Measurements from ENCODE around the gene C5orf15. TPM values are rescaled to one million over a fixed set of nuclear protein-coding genes. Genes with fewer than 3 reads are reported as not detected.

Gene C5orf15
- polyA plus RNA-seq, 1 of the 3 experiments (the other 2 are of a cell fraction), result 81.0 TPM

DNA sequence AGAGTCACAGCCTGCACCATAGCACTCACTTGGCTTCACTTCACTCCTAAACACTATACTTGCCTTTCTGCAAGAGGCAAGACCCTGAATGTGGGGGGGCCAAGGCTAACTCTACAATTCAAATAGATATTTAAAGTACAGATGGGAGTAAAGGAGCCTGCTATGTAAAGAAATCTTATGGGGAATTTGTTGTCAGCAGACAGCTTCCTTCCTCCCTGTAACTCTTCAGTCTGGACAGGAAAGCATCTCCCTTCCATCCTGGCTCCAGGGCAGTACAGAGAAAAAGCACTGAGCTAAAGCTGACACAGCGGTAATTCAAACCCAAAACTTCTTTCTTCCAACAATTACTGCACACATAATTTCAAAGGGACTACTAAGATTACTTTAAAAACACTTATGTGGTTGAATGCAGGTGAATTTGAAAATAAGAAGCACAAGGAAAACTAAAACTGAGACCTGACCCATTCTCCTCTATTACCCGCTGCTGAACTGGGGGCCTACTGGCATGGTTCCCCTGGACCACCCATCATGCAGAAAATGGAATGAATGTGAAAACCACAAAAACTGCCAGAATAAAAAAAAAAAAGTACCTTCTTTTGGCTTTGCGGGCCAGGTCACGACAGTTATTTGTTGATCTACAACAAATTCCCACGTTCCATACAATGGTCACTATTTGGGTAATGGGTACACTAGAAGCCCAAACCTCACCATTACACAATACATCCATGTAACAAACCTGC lies 22.9 kb upstream of the C5orf15 start:
- Histone ChIP-seq H3K4me3 (ENCODE audit: low read depth in 2 of 2, low read length in 1 of 2) (no peak overlapping the region), H3F3A (replicated peaks; ENCODE audit: insufficient read depth) (peaks cover 15% of the 10 kb centered on the region), H3K9me3 (no peaks in the 10 kb centered on the region), H3K27ac (ENCODE audit: low read depth in 2 of 2, low read length in 1 of 2) (no peak overlapping the region), H3K36me3 (replicated peaks in 1 of 2; ENCODE audit: control insufficient read depth in 1 of 2, insufficient read depth in 2 of 2, low read length in 1 of 2) (peaks cover 30 to 47% of the 10 kb centered on the region in 2 experiments), H3K4me1 (ENCODE audit: control insufficient read depth in 1 of 2, insufficient read depth in 2 of 2, low read depth in 1 of 2, low read length in 1 of 2) (peaks cover 24 to 38% of the 10 kb centered on the region in 2 experiments; a peak in 2 of 4 replicates), H3K9me2 (no peaks in the 10 kb centered on the region), H3K9ac (no peak overlapping the region), H3K79me2 (ENCODE audit: insufficient read depth) (peaks cover 99% of the 10 kb centered on the region), H3K4me2 (no peak overlapping the region), H2AFZ (ENCODE audit: low read depth) (no peak overlapping the region), H3K27me3 (ENCODE audit: insufficient read depth) (no peaks in the 10 kb centered on the region), H4K20me1 (ENCODE audit: insufficient read depth) (peaks cover 84% of the 10 kb centered on the region)
- no peak for DNase-seq
- ChIA-PET CTCF (interaction anchor here (1.4 to 8.0 kb wide), 4 partner anchors 8 to 48 kb away, joined by 3 to 62 read pairs (median 6); no protein-coding TSS in a partner anchor), POLR2A (interaction anchor here (1.0 kb wide), 1 partner anchor 14 kb away, joined by 3 read pairs; the partner anchor contains the start of gene VDAC1)
- WGBS (ENCODE audit: low lambda C conversion rate), result 99% methylated on average over 5 of the region's 5 CpGs
- TF ChIP-seq PBX3 (IDR thresholded peaks at IDR 0.05), result no peak
- TF ChIP-seq RFX5 (IDR thresholded peaks at IDR 0.05; ENCODE audit: low read length), result no peak

DNA sequence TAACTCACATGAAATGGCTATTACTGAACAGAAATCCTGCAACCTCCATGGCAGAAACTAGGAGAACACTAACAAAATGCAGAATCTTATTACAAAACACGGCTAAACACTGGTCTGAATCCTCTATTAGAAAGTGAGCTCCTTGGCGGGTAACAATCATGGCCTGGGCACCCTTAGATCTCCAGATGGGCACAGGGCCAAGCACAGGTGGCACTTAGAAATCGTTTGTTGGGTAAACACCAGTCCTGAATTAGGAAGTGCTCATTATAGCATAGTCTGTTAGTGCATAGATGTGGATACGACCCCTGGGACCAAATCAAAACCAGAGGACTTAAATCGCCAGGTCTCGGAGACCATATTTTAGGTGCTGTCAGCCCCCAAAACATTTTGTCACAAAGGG lies 22.0 kb upstream of the C5orf15 start:
- H3K9me3 ChIP-seq, result no peaks in the 10 kb centered on the region
- peaks cover 75% of the 10 kb centered on the region for H4K20me1 ChIP-seq (ENCODE audit: insufficient read depth)
- H3K4me3 ChIP-seq (ENCODE audit: low read depth in 2 of 2, low read length in 1 of 2), result no peak overlapping the region
- H2AFZ ChIP-seq (ENCODE audit: low read depth), result no peak overlapping the region
- no peak for DNase-seq
- CTCF ChIA-PET, result interaction anchor here (0.8 to 1.5 kb wide), 3 partner anchors 9 to 49 kb away, joined by 3 to 5 read pairs (median 3); no protein-coding TSS in a partner anchor
- H3K9me2 ChIP-seq, result no peaks in the 10 kb centered on the region
- TF ChIP-seq REST (IDR thresholded peaks at IDR 0.05; ENCODE audit: low read depth, low read length) (no peak), ELF1 (IDR thresholded peaks at IDR 0.05) (no peak), JUND (IDR thresholded peaks at IDR 0.05) (no peak), SMC3 (IDR thresholded peaks at IDR 0.05; ENCODE audit: low read depth, low read length) (no peak), EZH2phosphoT487 (IDR thresholded peaks at IDR 0.05; ENCODE audit: borderline replicate concordance, low read depth) (no peak)
- TF ChIP-seq, protein P1, sequence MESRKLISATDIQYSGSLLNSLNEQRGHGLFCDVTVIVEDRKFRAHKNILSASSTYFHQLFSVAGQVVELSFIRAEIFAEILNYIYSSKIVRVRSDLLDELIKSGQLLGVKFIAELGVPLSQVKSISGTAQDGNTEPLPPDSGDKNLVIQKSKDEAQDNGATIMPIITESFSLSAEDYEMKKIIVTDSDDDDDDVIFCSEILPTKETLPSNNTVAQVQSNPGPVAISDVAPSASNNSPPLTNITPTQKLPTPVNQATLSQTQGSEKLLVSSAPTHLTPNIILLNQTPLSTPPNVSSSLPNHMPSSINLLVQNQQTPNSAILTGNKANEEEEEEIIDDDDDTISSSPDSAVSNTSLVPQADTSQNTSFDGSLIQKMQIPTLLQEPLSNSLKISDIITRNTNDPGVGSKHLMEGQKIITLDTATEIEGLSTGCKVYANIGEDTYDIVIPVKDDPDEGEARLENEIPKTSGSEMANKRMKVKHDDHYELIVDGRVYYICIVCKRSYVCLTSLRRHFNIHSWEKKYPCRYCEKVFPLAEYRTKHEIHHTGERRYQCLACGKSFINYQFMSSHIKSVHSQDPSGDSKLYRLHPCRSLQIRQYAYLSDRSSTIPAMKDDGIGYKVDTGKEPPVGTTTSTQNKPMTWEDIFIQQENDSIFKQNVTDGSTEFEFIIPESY (IDR thresholded peaks at IDR 0.05; ENCODE audit: borderline replicate concordance, low read depth), result no peak
- WGBS (ENCODE audit: low lambda C conversion rate), result 86% methylated on average over 6 of the region's 6 CpGs
- no peak overlapping the region for H3K27ac ChIP-seq (ENCODE audit: low read depth in 2 of 2, low read length in 1 of 2)
- H3K4me2 ChIP-seq, result no peak overlapping the region
- H3K9ac ChIP-seq, result no peak overlapping the region
- no peaks in the 10 kb centered on the region for H3K27me3 ChIP-seq (ENCODE audit: insufficient read depth)
- POLR2A ChIA-PET, result no interaction called here
- peaks cover 14 to 32% of the 10 kb centered on the region in 2 experiments; a peak in 2 of 4 replicates for H3K4me1 ChIP-seq (ENCODE audit: control insufficient read depth in 1 of 2, insufficient read depth in 2 of 2, low read depth in 1 of 2, low read length in 1 of 2)
- H3K79me2 ChIP-seq (ENCODE audit: insufficient read depth), result peaks cover 99% of the 10 kb centered on the region
- peaks cover 15% of the 10 kb centered on the region for H3F3A ChIP-seq (replicated peaks; ENCODE audit: insufficient read depth)
- peaks cover 34 to 48% of the 10 kb centered on the region in 2 experiments for H3K36me3 ChIP-seq (replicated peaks in 1 of 2; ENCODE audit: control insufficient read depth in 1 of 2, insufficient read depth in 2 of 2, low read length in 1 of 2)

Data from SK-N-SH (cell line).